M059J (cell line): ENCODE measurements around the gene FRMD8. TPM values are rescaled to one million over a fixed set of nuclear protein-coding genes. Genes with fewer than 3 reads are reported as not detected.
A peak's percentile ranks its signal among the peaks of the same experiment; 100 is the strongest.
"Not testable (repeated sequence)": the region's sequence is repeated elsewhere in the genome, so short reads cannot be mapped to it uniquely, and the experiment has no call there.

Experiments used
- DNase-seq: peaks from one replicate; pipeline ENCODE4 v3.0.0-alpha.2; 2012; ENCODE audit warnings: low read depth
- total RNA-seq: library from RNA; depleted of rRNA; stranded (reverse); fragments of >200 nt; shearing (Covaris generic); gene quantifications from 2 replicates; pipeline ENCODE4 v1.2.3, GENCODE V29; 2014; rRNA removed

Gene FRMD8
- total RNA-seq, 1 experiment from 2014 or later = 42.6 TPM

DNA sequence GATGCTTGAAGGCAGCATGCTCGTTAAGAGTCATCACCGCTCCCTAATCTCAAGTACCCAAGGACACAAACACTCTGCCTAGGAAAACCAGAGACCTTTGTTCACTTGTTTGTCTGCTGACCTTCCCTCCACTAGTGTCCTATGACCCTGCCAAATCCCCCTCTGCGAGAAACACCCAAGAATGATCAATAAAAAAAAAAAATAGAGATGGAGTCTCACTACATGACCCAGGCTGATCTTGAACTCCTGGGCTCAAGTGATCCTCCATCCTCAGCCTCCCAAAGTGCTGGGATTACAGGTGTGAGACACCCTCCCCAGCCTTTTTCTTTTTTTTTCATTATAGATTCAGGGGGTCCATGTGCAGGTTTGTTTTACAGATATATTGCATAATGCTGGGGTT, 65.8 kb downstream of the FRMD8 start:
- DNase-seq = not testable (repeated sequence)

DNA sequence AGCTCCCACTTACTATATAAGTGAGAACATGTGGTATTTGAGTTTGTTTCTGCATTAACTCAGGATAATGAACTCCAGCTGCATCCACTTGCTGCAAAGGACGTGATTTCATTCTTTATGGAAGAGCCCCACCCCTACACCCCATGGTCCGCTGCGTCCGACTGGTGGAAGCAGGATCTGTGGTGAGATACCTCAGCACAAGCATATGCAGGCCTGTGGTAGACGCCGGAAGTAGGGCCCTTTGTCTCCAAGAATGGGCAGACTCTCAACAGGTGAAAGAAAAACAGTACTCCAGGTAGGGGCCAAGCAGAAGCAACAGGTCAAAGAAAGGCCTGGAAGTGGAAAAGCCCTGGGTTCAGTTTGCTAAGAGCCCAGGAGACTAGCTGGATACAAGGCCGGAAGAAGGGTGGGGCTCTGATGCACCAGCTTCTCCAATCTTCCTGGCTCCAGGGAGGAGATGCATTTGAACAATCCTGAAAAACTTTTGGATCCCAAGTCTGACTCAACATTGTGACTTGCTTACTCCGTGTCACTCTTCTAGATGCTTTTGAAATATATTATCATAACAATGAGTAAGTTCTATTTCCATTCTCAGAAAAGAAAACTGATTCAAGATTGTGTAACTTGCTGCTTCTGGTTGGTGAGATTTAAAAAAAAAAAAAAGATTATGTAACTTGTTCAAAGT, 66.5 kb downstream of the FRMD8 start:
- peak; percentile 76 for DNase-seq

- no peak for DNase-seq
Observed at GRCh38 chr11:65454311-65454695, 67.9 kb downstream of the FRMD8 start.

DNA sequence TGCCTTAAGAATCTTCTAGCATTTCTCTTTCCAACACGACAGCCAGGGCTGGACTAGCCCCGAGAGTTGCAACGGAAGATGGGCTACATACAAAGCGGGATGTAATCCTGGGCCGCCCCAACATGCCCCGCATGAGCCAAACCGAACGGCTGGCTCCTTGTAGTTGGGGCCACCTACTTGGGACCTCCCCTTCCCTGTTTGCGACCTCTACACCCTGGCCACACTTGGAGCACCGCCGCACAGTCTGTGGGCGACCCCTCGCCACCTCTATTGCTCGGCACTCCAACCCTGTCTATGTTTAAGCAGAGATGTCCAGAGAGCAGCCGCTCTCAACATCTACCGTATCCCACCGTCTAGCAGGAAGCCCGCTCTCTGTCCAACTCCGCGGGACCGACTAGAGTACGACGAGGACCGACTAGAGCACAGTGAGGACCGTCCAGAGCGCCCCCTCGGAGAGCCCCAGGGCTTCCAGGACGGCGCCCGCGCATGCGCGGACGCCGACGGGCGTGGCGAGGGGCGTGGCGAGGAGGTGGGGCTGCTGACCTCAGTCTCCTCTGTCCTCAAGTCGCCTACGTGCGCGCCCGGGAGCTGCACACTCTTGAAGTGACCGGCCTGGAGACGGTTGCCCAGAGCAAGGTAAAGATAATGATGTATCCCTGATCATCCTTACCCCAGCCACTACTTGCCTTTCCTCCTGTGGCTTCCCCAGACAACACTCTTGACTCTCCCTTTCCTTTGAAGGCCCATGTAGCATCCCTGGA, 68.4 kb downstream of the FRMD8 start:
- DNase-seq = peak; percentile 81

GRCh38 chr11:65456418-65456817, 70.0 kb downstream of the FRMD8 start:
- no peak for DNase-seq

- no peak for DNase-seq
Observed at GRCh38 chr11:65459552-65459951, 73.1 kb downstream of the FRMD8 start.

Other genes starting within 250 kb of the FRMD8 start
- not detected in 2 replicates for gene SPDYC, start 216.4 kb upstream of the FRMD8 start, total RNA-seq
- gene CAPN1, start 204.7 kb upstream of the FRMD8 start, total RNA-seq = 208 and 246 TPM in 2 replicates
- gene POLA2, start 124.7 kb upstream of the FRMD8 start, total RNA-seq = 47.8 and 62.9 TPM in 2 replicates
- 0.07 and 1.6 TPM in 2 replicates for gene CDC42EP2, start 71.8 kb upstream of the FRMD8 start, total RNA-seq
- 31.5 and 43.5 TPM in 2 replicates for gene DPF2, start 52.8 kb upstream of the FRMD8 start, total RNA-seq
- gene TIGD3, start 31.9 kb upstream of the FRMD8 start, total RNA-seq = 1.7 TPM in 1 of 2 replicates, not detected in the other
- gene SLC25A45, start 4.0 kb upstream of the FRMD8 start, total RNA-seq = 1.1 and 2.5 TPM in 2 replicates
- 3.9 and 6.5 TPM in 2 replicates for gene NEAT1, start 36.2 kb downstream of the FRMD8 start, total RNA-seq
- 370 and 608 TPM in 2 replicates for gene MALAT1, start 112.4 kb downstream of the FRMD8 start, total RNA-seq
- 59.7 and 96.5 TPM in 2 replicates for gene SCYL1, start 138.4 kb downstream of the FRMD8 start, total RNA-seq
- 15.1 and 27.3 TPM in 2 replicates for gene LTBP3, start 171.7 kb downstream of the FRMD8 start, total RNA-seq
- gene ZNRD2, start 183.8 kb downstream of the FRMD8 start, total RNA-seq = 106 and 116 TPM in 2 replicates
- gene FAM89B, start 185.9 kb downstream of the FRMD8 start, total RNA-seq = 35.4 and 40.0 TPM in 2 replicates
- gene EHBP1L1, start 189.4 kb downstream of the FRMD8 start, total RNA-seq = 2.0 and 9.3 TPM in 2 replicates
- gene KCNK7, start 209.2 kb downstream of the FRMD8 start, total RNA-seq = 0.52 TPM in 1 of 2 replicates, not detected in the other
- gene MAP3K11, start 227.6 kb downstream of the FRMD8 start, total RNA-seq = 16.0 and 27.1 TPM in 2 replicates
- 16.5 and 26.0 TPM in 2 replicates for gene PCNX3, start 229.1 kb downstream of the FRMD8 start, total RNA-seq